HG02943 (cell line): ENCODE data around the gene ZNF43.
"Not testable (repeated sequence)": the region's sequence is repeated elsewhere in the genome, so short reads cannot be mapped to it uniquely, and the experiment has no call there.

Experiments used
- ATAC-seq: cut with Tn5 transposase; IDR thresholded peaks from one replicate; pipeline ENCODE4 v1.9.1; 2021; ENCODE audit warnings: mild to moderate bottlenecking, low read depth, moderate library complexity; ENCODE audit not compliant: unreplicated experiment

ZNF43 gene

DNA sequence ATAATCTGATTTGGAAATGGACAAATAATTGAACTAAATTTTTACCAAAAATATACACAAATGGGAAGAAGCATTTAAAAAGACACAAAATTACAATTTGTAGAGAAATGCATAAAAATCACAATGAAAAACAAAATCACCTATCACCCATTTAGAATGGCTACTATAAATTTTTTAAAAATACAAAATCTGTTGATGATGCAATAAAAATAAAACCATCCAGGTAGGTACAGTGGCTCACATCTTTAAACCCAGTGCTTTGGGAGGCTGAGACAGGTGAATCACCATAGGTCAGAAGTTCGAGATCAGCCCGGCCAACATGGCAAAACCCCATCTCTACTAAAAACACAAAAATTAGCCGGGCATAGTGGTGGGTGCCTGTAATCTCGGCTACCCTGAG lies 23.5 kb downstream of the ZNF43 start:
- ATAC-seq, result no peak

- not testable (repeated sequence) for ATAC-seq
Observed at GRCh38 chr19:21808400-21809000, 27.5 kb downstream of the ZNF43 start.

DNA sequence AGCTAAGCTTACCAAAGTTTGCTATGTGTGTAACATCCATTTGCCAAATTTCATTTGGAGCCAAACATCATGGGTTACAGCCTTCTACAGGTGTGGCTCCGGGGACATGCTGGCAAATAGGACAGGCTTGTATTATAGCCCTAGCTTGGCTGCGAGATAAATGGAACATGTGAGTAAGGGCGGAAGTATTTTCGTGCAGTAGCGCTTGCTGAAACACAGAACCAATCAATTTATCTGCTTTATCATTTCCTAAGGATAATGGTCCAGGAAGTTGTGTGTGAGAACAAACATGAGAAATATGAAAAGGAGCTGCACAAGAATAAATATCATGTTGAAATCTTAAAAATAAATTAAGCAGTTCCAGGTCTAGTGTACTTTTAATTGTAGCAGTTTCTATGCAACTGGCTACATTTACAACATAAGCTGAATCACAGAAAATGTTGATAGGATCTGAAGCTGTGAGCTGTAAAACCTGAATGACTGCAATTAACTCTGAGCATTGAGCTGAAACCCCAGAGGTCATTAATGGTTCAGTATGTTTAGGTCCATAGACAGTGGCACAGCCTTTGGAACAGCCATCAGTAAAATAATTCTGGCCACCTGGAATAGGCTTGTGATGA lies 46.4 kb downstream of the ZNF43 start:
- no peak for ATAC-seq

GRCh38 chr19:21786936-21787335 lies 49.0 kb downstream of the ZNF43 start:
- no peak for ATAC-seq

DNA sequence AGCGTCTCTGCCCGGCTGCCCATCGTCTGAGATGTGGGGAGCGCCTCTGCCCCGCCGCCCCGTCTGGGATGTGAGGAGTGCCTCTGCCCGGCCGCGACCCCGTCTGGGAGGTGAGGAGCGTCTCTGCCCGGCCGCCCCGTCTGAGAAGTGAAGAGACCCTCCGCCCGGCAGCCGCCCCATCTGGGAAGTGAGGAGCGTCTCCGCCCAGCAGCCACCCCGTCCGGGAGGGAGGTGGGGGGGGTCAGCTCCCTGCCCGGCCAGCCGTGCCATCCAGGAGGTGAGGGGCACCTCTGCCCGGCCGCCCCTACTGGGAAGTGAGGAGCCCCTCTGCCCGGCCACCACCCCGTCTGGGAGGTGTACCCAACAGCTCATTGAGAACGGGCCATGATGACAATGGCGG lies 60.2 kb downstream of the ZNF43 start:
- not testable (repeated sequence) for ATAC-seq

- ATAC-seq, result peak; percentile 92
Observed at GRCh38 chr19:21767065-21767800, 68.7 kb downstream of the ZNF43 start, which contains the start of gene ZNF100. Gene ZNF100, minus strand, starts transcription at chr19:21767579. Its CDS starts 150 bp downstream, at chr19:21767429.

GRCh38 chr19:21766705-21767064 lies 69.3 kb downstream of the ZNF43 start:
- ATAC-seq, result peak; percentile 9

DNA sequence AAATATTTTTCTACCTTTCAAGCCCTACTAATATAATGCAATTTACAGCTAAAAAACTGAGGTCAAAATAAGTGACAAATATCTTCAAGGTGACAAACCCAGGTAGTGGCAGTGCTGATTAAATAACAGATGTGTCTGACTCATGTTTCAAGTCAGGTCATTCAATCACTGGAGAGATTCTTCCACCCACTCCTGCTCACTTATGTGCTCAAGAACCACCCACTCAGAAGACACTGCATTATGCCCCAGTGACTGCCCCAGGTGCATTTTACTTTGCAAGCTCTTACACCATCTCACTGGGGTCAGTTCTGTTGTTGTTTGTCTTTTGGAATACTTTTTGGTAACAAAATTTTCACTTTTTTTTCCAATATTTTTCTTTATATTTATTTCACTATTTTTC lies 70.8 kb downstream of the ZNF43 start:
- ATAC-seq, result no peak

DNA sequence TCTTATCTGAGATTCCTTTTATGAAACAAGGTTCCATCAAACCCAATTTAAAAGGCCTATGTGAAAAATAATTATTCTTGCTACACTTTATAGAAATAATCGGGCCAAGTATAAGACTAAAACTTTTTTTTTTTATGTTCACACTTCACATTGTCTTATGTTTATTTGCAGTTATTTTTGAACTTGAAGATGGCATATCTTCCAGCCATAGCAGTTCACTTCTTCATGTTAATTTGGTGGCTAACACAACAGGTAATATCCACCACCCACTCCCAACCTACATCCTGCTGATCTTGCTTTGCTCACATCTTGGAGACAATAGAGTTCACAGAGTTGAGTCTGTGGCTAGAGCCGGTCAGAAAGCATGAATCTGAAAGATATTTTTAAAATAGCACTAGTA lies 74.4 kb downstream of the ZNF43 start:
- not testable (repeated sequence) for ATAC-seq

DNA sequence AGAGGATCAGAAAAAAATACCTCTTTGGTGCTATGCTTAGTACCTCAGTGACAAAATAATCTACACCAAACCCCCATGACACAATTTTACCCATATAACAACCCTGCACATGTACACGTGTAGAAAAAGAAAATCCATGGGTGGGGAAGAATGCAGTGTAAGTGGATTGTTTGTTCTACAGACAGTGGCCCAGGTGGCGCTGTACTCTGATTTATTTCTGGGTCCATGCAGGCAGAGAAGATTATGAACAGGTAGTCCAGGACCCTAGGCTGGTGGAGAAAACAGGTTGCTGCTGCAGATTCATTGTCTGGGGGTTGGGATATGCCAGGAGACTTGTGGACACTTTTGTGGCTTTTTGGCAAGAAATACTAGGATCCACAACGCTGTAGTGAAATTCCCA lies 77.7 kb downstream of the ZNF43 start:
- no peak for ATAC-seq

- ATAC-seq, result not testable (repeated sequence)
Observed at GRCh38 chr19:21755555-21755954, 80.4 kb downstream of the ZNF43 start.
